ENCODE data around the gene PTPRD. TPM values are rescaled to one million over a fixed set of nuclear protein-coding genes. Genes with fewer than 3 reads are reported as not detected.

Gene PTPRD
- total and polyA plus RNA-seq, 2 of the 4 experiments (the other 2 are of a cell fraction), result 0.07 to 0.18 TPM

GRCh38 chr9:8268881-8269280, 2343.9 kb downstream of the PTPRD start:
- TF ChIP-seq MXI1 (IDR thresholded peaks at IDR 0.05; ENCODE audit: borderline replicate concordance, low read depth, low read length) (no peak), POLR2A (IDR thresholded peaks at IDR 0.05; ENCODE audit: low read depth, low read length) (no peak), RAD21 (IDR thresholded peaks at IDR 0.05; ENCODE audit: low read length) (no peak), MAZ (IDR thresholded peaks at IDR 0.05; ENCODE audit: borderline replicate concordance, low read depth, low read length) (no peak), MAFK (IDR thresholded peaks at IDR 0.05; ENCODE audit: low read depth, low read length) (no peak)
- Histone ChIP-seq H3K36me3 (ENCODE audit: control insufficient read depth, insufficient read depth, low read length) (no peaks in the 10 kb centered on the region), H3K79me1 (ENCODE audit: low read depth in 1 of 2, low read length in 2 of 2) (no peaks in the 10 kb centered on the region), H3K9ac (ENCODE audit: low read depth, low read length) (no peak overlapping the region), H2AK5ac (ENCODE audit: low read depth, low read length) (no peak overlapping the region), H3K9me3 (ENCODE audit: control insufficient read depth, insufficient read depth, low read length) (no peaks in the 10 kb centered on the region), H3K4me2 (ENCODE audit: low read depth, low read length) (no peak overlapping the region), H3K4ac (ENCODE audit: low read depth, low read length) (no peak overlapping the region), H2BK120ac (ENCODE audit: low read depth, low read length) (no peak overlapping the region), H3K14ac (replicated peaks; ENCODE audit: low read depth, low read length) (no peak overlapping the region), H3K4me1 (ENCODE audit: control insufficient read depth, insufficient read depth, low read length) (no peaks in the 10 kb centered on the region), H2BK15ac (ENCODE audit: low read depth, low read length) (no peak overlapping the region), H3K56ac (ENCODE audit: extremely low read depth, insufficient read depth, low read length) (no peak overlapping the region), H2BK20ac (ENCODE audit: low read depth, low read length) (no peak overlapping the region), H3K9me1 (ENCODE audit: insufficient read depth, low read length) (no peaks in the 10 kb centered on the region), H4K91ac (ENCODE audit: insufficient read depth, low read depth, low read length) (no peak overlapping the region), H3K27ac (ENCODE audit: insufficient read depth, low read length) (no peak overlapping the region), H4K5ac (ENCODE audit: low read depth, low read length) (no peak overlapping the region), H3K4me3 (ENCODE audit: insufficient read depth, low read depth, low read length) (no peak overlapping the region), H2AFZ (replicated peaks; ENCODE audit: low read length, poor library complexity) (no peak overlapping the region), H2BK5ac (ENCODE audit: low read depth, low read length, poor library complexity, severe bottlenecking) (no peak overlapping the region), H3K23ac (ENCODE audit: low read depth, low read length) (no peak overlapping the region), H3K27me3 (ENCODE audit: control insufficient read depth, insufficient read depth, low read length) (no peaks in the 10 kb centered on the region), H2AK9ac (replicated peaks; ENCODE audit: low read depth, low read length, poor library complexity) (no peak overlapping the region), H4K20me1 (ENCODE audit: insufficient read depth, low read length) (no peaks in the 10 kb centered on the region), H4K8ac (ENCODE audit: low read depth in 2 of 2, low read length in 2 of 2) (no peak overlapping the region), H3K18ac (ENCODE audit: low read depth, low read length) (no peak overlapping the region)
- in situ Hi-C loops (cut with MboI; ENCODE audit: low sequenced_read_pairs), result no loop called here
- ChIA-PET CTCF (no interaction called here), POLR2A (ENCODE audit: unreplicated experiment) (no interaction called here)
- no TSS peak for BruUV-seq (replicated peaks)
- intact Hi-C loops (cut with micrococcal nuclease), result no loop called here
- no CpG with 5 or more reads among the region's 1 CpG for WGBS, 2 experiments (ENCODE audit: extremely low coverage in 2 of 2, insufficient read length in 1 of 2)
- ATAC-seq (ENCODE audit: low read depth) (no peak), DNase-seq (no peak)
- dilution Hi-C loops (cut with HindIII; ENCODE audit: low sequenced_read_pairs, unreplicated experiment), result no loop called here
